Pons (tissue), 1 donor: ENCODE measurements around the gene PTPRN2.

Experiments used
- DNase-seq: peaks from one replicate; pipeline ENCODE4 v3.0.0-alpha.2; 2016; ENCODE audit warnings: low spot score

The PTPRN2 gene

DNA sequence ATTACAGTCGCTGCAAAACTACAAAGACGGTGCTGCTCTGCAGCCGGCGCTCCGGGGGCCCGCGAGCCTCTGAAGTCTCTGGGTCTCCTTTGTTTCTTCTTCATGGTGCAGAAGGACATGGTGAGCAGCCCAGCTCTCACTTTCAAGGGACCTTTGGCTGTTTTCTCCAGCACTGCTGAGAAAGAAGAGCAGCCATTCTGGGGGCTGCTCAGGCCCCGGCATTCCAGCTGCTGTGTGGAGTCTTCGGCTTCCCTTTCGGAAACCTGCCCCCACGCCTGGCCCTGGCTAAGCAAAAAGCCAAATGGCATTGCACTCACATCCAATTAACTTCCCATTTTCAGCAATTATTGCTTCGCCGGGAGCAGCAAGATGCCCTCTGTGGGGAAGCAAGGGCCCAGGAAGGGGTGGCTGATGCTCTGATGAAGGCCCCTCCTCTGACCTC is 555.7 kb downstream of the PTPRN2 start:
- no peak for DNase-seq

DNA sequence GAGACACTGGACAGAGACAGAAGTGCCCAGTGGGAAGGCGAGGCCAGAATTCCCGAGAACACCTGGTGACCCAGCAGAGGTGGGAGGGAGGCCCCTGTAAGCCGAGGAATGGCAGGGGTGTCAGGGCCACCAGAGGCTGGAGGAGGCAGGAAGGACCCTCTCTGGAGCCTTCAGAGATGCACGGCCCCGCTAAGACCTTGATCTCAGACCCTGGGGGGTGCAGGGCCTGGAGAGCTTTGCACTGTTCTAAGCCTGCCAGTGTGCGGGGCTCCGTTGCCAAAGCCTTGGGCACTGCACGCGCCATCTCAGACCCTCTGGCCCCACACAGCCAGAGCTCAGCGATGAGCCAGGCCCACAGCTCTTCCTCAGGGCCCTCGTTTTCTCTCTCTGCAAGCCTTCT is 557.1 kb downstream of the PTPRN2 start:
- DNase-seq: no peak

DNA sequence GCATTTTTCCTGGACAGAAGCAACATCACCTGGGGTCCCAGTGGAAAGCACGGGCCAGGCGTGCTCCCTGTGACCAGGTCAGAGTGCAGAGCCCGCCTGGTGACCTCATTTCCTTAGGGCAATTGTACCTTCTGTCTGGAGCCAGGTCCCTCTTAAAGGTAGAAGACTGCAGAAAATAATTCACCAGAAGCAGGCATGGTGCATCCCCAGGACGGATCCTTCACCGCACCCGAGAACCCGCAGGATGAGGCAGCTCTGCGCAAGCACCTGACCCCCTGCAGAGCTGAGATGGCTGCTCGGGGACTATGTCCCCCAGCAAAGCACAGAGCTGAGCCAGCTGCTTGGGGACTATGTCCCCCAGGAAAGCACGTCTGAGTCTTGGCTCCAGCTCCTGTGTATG is 557.6 kb downstream of the PTPRN2 start:
- DNase-seq: no peak

DNA sequence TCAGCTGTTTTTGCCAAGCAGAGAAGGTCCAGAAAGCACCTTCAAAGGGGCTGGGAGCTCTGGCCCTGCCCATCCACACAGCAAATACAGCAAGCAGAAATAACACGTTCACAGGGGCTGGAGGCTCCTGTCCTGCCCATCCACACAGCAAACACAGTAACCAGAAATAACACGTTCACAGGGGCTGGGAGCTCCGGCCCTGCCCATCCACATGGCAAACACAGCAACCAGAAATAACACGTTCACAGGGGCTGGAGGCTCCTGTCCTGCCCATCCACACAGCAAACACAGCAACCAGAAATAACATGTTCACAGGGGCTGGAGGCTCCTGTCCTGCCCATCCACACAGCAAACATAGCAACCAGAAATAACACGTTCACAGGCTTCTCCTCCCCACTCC is 558.1 kb downstream of the PTPRN2 start:
- DNase-seq: no peak

DNA sequence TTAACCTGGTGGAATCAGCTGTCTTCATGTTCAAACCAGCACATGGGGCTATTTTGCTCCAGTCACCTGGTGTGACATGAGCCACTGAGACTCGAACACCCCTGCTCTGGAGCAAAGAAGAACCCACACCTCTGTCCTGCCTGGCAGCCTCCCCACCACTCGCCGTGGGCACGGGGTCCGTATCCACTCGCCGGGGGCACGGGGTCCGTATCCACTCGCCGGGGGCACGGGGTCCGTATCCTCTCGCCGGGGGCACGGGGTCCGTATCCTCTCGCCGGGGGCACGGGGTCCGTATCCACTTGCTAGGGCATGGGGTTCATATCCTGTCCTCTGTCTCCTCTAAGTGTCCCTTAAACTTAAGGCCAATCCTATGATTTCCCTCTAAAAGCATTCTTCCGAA is 558.7 kb downstream of the PTPRN2 start:
- no peak for DNase-seq

DNA sequence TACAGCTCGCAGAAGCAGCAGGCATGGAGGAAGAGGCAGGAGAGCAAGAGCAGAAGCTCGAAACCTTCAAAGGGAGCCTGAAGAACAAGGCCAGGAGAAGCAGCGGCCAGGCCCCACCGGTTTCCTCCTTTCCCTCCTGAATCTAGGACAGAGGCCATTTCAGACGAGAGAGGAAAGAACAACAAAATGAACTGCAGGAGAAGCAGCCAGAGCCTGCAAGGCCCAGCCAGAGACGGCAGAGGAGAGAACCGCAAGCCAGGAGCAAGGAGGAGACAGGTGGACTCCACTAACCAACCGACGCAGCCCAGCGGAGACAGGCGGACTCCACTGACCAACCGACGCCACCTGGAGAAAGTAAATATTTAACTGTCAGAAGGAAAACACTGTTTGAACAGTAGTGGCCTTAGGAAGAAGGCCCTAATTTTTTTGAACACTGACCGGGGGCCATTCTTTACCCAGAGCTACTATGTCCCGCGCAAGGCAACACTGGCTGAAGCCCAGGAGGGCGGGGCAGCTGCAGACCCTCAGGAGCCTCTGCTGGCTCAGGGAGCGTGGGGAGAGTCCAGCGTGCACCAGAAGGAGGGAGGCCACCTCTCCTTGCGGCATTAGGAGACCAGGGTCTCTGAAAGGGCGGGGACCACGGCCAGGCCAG is 559.2 kb downstream of the PTPRN2 start:
- DNase-seq: no peak

DNA sequence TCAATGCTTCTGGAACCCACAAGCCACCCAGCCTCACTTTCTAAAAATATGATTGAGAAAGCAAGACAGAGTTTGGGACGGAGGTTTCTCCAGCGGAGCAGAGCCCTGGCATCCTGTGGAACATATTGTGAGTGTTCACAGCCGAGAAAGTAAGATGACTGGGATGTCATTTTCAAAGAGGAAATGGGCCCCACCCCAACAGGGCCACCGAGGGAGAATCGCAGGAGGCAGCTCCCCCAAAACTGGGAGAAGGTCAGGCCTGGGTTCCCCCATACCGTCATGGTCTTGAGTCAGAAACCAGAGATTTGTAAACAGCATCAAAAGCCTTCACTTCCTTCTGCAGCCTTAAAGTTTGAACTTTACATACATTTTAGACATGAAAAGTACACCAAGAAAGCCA is 560.0 kb downstream of the PTPRN2 start:
- DNase-seq: no peak

DNA sequence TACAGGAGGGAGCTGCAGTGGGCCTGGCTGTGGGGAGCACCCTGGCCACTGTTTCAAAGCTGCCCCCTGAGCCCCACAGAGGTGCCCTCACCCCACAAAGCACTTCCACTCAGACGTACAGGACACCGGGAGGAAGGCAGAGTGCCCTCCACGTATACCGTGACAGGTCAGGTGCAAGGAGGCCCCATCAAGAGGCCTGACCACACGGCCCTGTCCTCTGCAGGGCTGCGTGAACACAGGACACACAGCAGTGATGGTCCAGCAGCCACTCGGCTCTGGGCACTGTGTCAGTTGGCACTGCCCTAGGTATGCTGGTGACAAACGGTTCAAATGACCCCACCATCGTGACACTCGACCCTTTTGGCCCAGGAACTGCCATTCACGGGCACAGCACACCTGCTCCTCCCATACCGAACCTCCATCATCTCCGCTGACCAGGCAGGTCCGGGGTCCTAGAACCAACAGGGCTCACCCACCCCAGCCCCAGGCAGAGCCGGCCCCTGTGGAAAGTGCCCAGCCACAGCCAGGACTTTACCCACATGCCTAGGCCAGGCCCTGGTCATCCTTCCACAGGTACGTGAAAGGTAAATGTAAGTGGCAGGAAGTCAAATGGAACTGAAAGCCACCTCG is 560.9 kb downstream of the PTPRN2 start:
- DNase-seq: no peak

DNA sequence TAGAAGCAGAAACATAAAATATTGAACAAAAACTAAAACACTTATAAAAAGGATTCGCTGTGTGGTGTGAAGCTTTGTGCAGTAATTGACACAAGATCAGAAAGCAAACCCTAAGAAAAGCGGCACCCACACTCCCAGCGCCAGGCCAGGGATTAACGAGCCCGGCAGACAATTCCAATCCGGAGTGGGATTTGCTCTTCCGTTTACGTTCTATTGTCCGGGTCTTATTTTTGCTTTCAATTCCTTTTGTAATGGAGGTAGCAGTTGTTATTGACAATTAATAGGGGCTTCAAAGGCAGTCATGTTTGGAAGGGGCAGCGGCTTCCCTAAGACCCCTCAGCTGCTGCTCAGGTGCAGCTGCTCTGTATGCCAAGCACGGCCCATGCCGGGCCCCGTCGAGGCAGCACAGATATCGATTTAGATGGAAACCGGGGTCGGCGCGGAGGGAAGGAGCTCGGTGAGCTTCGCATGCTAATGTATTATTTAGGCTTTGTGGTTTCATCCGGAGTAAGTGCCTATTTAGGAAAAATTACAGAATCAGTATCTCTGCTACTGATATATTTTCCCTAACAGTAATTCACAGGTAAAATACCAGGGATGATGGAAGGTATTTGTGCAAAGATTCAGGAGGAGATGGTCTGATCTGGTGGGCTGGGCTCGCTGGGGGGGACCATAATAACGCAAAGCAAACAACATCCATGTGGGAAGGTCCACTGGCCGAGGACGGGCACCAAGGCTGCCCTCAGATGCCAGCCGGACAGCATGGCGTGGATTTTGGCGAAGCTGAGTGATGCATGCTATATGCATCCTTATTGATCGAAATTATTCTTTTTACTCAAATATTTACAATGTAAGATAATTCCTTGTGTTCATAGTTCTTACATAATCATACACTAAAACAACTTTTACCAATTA is 561.7 kb downstream of the PTPRN2 start:
- DNase-seq: no peak

DNA sequence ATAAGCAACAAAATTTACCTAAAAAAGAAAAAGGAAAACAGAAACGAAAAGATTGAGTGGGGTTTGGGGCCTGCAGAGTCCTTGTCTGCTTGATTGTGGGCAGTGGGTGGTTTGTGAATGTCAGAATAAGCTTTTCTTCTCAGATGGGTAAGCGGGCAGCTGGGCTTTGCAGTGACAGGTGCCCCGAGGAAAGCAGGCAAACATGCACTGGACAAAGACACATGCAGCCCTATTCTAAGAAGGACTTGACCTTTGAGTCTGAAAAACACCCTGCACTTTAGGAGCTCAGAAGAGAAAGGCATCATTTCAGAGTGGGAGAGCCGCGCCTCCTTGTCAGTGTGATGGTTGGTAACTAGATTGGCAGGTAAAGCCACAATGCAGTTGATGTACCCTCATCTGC is 562.7 kb downstream of the PTPRN2 start:
- no peak for DNase-seq

DNA sequence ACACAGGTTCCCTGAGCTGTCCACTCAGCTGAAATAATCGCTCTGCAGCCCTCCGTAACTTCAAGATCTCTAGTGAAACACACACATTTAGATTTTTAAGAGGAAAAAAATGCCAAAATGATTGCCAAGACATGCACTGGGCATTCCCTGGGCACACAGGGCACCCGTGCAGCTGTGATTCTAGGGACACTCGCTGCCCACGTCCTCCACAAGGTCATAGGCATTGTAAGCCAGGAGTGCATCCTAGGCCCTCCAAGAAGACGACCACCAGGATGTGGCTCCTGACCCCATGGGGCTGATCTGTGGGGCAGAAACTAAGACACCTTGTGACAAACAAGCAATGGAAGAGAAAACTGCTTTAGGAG is 563.3 kb downstream of the PTPRN2 start:
- DNase-seq: no peak

DNA sequence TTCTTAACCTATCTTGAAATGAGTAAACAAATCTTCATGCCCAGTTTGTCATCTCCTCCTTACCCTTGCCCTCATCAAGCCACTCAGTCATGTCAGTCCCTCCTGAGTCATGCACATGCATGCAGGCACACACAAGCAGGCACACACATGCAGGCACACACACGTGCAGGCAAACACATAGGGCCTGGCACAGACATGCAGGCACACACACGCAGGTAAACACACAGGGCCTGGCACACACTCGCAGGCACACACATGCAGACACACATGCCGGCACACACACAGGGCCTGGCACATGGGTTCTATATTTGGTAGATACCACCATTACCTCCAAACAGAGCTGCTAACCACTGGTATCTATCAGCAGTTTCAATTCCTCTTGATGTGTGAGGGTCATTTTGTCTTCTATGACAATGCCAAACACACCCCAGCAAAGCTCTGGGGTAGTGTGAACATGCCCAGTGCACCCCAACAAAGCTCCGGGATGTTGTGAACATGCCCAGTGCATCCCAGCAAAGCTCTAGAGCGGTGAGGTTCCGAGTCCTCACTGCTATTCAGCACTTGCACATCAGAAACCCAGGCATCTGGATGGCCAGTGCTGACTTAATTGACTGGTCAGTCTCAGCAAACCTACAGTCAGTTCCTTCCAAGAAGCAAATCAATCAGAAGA is 563.8 kb downstream of the PTPRN2 start:
- peak; percentile 25 for DNase-seq

DNA sequence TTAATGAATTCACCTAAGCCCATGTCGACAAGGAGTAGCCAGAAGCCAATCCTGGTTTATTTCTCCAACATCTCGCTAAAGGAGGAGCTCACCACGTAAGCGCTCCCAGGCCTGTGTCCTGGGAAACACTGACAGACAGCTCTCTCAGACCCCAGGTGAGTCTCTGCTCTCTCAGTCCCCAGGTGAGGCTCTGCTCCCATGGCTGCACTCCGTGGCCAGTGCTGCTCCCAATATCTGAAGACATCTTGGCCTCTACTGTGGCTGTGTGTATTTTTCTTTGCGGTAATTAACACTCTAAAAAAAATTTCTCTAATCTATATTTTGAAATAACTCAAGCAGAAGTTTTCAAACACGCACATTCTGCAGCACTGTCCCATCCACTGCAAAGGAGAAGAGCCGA is 564.5 kb downstream of the PTPRN2 start:
- DNase-seq: no peak

DNA sequence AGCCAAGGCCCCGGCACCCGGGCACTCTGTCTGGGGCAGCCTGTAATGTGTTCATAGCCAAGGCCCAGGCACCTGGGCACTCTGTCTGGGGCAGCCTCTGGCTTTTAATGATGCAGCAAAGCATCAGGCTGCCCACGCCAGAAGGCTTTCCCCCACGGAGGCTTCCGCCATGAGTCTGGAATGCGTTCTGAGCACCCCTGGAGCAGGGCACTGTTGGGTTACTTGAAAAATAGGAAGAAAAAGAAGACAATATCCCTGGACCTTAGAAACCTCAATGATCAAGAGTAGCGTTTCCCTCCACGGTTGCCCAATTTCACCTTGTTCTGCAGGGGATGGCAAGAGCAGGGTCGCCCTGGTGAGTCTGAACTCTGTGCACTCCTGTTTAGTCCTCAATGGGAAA is 565.0 kb downstream of the PTPRN2 start:
- no peak for DNase-seq

DNA sequence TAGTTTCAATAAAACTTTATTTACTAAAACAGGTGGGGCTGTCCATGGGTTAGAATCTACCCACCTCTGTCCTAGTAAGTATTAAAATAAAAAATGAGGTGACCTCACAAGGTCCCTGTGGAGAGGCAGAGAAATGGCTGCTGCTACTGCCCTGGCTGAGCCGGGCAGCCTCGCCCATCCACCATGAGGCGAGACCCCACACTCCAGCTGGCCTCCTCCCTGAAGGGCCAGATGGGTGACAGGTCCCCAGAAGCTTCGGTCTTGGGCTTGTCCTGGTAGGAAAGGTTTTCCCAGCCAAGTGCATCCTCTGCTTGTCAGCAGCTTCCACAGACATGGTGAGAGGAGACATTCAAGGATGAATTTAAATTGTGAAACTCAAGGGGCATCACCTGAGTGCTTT is 565.8 kb downstream of the PTPRN2 start:
- no peak for DNase-seq

DNA sequence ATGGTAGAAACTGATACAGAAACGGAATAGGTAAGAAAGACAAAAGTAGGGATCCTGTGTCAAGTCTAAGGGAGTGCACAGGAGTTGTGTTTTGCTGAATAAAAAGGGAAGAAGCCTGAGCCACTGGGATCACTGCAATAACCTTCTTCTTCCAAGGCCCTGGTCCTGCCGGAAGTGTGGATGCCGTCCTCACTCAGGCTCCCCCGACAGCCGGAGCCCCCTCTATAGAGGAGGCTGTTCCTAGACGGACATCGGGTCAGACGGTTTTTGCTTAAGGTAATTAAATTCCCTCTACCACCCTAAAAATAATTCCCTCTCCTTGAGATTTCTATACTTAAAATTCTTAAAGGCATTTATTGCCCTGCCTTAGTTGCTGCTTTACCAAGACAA is 566.9 kb downstream of the PTPRN2 start:
- no peak for DNase-seq

DNA sequence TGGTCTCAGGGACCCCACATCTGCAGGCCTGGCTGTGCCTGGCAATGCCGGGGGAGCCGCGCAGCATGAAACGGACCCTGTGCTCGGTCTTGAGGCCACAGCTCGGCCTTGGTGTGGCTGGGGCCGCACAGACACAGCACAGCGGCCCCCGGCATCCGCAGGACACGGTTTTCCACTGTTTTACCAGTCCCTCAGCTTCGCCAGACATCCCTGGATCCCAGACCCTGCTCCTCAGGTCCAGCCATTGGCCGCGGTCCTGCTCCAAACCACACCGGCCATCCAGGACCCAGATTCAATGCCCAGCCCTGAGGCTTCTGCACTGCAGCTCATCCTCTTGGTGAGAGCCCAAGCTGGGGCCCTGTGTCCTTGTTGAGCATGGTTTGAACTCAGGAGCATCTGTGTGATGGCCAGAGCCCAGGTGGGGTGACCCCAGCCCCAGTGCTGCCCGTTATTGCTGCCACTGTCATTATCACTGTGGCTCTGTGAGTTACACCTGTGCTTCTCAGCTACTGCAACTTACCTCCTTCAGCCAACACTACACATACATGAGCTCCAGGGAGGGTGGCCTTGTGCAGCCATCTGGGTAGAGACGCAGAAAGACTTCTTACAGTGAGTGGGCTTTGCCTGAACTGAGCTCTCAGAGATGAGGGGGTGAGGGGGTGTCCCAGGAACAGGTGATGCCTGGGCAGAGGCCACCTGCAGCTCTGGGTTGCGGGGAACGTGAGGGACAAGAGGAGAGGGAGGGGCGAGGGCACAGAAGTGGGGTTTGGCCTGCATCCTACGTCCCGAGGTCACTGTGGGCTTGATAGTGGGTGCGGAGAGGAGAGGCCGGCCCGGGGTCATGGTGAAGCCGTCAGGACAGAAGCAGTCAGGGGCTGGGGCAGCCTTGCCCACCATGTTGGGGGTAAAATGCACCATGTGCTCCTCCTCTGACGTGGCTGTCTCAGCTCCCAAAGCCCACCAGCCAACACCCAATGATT is 567.6 kb downstream of the PTPRN2 start:
- no peak for DNase-seq

DNA sequence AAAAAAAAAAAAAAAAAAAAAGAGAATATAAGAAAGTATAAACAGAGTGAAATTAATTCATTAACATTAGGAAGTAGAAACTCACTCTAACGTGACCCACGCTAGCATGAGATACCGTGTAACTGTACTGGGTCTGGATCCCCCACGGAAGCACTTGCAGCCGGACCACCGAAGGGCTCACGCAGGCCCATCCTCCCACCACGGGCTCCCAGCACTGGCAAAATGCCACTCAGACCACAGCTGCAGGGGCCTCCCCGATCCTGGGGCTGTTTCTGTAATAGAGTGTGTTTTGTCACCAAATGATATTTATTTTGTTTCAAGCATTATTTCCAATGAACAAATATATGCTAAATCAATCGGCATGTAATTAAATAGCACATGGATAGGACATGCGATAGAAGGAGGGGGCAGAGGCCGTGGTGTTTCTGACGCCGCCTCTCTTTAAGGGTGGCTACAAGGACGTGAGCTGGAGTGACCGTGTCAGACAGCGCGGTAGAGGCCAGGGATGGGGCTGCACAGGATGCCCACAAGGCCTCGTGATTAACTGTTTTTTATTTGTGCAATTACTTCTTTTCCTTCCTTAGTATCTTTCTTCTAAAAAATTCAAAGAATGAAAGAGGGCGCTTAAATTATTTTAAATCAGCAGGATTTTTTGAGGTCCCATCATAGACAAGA is 568.5 kb downstream of the PTPRN2 start:
- no peak for DNase-seq

DNA sequence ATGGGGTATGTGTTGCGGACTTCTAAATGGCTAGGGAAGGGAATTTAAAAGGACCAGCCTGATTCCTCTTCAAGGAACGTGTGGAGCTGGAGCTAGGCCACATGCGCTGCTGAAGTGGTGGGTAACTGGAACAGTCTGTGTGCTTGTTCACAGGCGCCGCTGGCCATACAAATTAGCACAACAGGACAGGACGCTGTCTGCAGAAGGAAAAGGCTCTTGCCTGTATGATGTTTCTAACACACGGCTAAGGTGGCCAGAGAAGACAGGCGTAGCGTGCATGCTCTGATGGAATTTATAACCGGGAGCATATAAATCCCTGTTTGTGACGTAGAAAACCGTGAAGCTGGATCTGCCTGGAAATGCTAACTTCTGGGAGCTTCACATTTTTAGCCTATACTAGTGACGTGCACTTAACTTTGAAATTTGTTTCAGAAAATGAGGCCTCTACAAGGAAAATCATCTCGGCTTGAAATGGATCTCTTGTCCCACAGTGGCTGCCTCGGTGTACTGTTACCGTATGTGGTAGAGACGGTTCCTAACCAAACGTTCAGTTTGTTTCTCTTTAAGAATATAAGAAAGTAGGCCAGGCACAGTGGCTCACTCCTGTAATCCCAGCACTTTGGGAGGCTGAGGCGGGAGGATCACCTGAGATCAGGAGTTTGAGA is 569.4 kb downstream of the PTPRN2 start:
- DNase-seq: no peak
